ENCODE results near the gene NR5A2.

- no peak for TF ChIP-seq CTCF (IDR thresholded peaks at IDR 0.05; ENCODE audit: low read length)
- no peak for TF ChIP-seq EZH2 (IDR thresholded peaks at IDR 0.05; ENCODE audit: borderline replicate concordance, low read length)
Observed at GRCh38 chr1:200162877-200163276, 135.4 kb downstream of the NR5A2 start.

Measured in OCI-LY1 (cell line).